Activated naive CD4-positive, alpha-beta T cell treated with anti-CD3 and anti-CD28 coated beads, Interleukin-2, amount 10 ng/mL, durations not matched to agents 7 days and 5 days (primary cell): ENCODE measurements around the gene KPNA3.
A peak's percentile ranks its signal among the peaks of the same experiment; 100 is the strongest.

Experiments used
- CTCF ChIA-PET: fragments of 350-600 bp; sonication (Branson Sonifier 250); formaldehyde crosslinking; loops from one replicate; lab custom pipeline; 2021; ENCODE audit warnings: antibody characterized with exemption; lab: Charles Lee
- DNase-seq: peaks from one replicate; pipeline ENCODE4 v3.0.0-alpha.2; 2020
- H3K27ac Mint-ChIP-seq: one replicate; pipeline ENCODE4 v1.8.0; 2021; ENCODE audit warnings: mild to moderate bottlenecking, moderate library complexity, mixed read lengths
- H3K27me3 Mint-ChIP-seq: one replicate; pipeline ENCODE4 v1.8.0; 2021; ENCODE audit warnings: mild to moderate bottlenecking, mixed read lengths
- H3K36me3 Mint-ChIP-seq: one replicate; pipeline ENCODE4 v1.8.0; 2021; ENCODE audit warnings: mixed read lengths
- H3K4me1 Mint-ChIP-seq: one replicate; pipeline ENCODE4 v1.8.0; 2021; ENCODE audit warnings: mixed read lengths
- H3K4me3 Mint-ChIP-seq: one replicate; pipeline ENCODE4 v1.8.0; 2021; ENCODE audit warnings: mild to moderate bottlenecking, moderate library complexity, mixed read lengths
- H3K9me3 Mint-ChIP-seq: one replicate; pipeline ENCODE4 v1.8.0; 2021; ENCODE audit warnings: mixed read lengths

KPNA3 gene

DNA sequence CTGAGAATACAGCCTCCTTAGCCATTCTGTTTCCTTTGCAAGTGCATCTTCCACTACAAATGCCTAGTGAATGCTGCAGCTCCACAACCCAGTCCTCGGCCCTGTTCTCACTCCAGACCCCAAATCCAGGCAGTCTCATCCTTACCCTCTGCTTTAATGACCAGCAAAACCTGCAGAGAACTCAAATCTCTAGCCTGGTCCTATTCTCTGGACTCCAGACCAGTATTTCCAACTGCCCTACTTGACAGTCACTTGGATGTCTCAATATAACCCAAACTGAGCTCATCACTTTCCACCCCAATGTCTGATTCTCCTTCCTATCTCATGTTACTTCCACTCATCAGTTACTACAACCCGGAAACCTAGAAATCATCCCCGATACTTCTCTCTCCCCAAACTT, 98.6 kb downstream of the KPNA3 start:
- Mint-ChIP-seq H3K36me3 (peaks cover 3% of the 10 kb centered on the region), H3K4me1 (peaks cover 20% of the 10 kb centered on the region), H3K4me3 (no peak overlapping the region), H3K9me3 (no peaks in the 10 kb centered on the region), H3K27me3 (no peaks in the 10 kb centered on the region), H3K27ac (no peak overlapping the region)
- no peak for DNase-seq
- CTCF ChIA-PET: no interaction called here

- DNase-seq: no peak
- CTCF ChIA-PET: no interaction called here
- H3K4me3 Mint-ChIP-seq: no peak overlapping the region
- H3K9me3 Mint-ChIP-seq: no peaks in the 10 kb centered on the region
- peaks cover 22% of the 10 kb centered on the region for H3K4me1 Mint-ChIP-seq
- no peak overlapping the region for H3K27ac Mint-ChIP-seq
- no peaks in the 10 kb centered on the region for H3K27me3 Mint-ChIP-seq
- peaks cover 4% of the 10 kb centered on the region for H3K36me3 Mint-ChIP-seq
Measured at GRCh38 chr13:49693191-49693733, 99.2 kb downstream of the KPNA3 start.

DNA sequence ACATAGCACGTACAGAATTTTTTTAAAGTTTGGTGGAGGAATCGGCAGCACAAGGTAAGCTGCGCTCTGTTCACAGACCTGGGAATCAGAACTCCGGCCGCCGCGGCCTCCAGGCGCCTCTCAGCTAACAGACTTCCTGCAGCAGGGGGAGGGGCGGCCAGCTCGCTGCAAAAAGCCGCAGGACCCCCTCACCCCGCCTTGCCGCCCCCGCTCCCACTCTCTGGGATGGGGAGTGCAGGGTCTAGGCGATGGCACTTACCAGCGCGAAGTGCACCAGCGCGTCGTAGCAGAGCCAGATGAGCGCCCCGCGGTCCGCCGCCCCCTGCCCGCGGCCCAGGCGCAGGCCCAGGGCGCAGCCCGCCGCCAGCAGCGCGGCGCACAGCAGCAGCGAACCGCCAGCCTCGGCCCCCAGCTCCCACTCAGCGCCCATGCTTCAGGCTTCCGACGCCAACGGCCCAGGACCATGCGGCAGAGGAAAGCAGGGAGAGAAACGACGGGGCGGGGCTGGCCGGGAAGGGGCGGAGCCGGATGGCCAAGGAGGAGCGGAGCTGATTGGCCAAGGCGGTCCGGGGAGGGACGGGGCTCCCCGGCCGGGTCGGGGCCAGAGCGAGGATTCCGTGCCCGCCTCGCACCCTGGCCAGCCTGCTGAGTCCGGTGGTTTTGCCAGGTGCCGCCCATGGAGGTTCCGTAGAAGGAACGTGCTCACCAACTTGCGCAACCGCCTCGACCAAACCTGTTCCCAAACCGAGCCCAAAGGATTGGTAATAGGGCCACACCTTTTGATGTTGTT, 101.3 kb downstream of the KPNA3 start, which contains the start of gene EBPL:
Gene EBPL (minus strand): TSS at position 492 of the 790 bp plus-strand sequence. CDS start 62 bp downstream, at position 430.
- Mint-ChIP-seq H3K27ac (peak within 1 kb of the TSS; percentile 80), H3K36me3 (peaks cover 18% of the 10 kb centered on the region), H3K9me3 (no peaks in the 10 kb centered on the region), H3K27me3 (no peaks in the 10 kb centered on the region), H3K4me1 (peaks cover 25% of the 10 kb centered on the region), H3K4me3 (peak within 1 kb of the TSS; percentile 84)
- DNase-seq: peak; percentile 96
- CTCF ChIA-PET: interaction anchor here (1.0 to 1.8 kb wide), 2 partner anchors 11 to 100 kb away, joined by 3 to 6 read pairs; partner anchors contain the start of gene KPNA3

DNA sequence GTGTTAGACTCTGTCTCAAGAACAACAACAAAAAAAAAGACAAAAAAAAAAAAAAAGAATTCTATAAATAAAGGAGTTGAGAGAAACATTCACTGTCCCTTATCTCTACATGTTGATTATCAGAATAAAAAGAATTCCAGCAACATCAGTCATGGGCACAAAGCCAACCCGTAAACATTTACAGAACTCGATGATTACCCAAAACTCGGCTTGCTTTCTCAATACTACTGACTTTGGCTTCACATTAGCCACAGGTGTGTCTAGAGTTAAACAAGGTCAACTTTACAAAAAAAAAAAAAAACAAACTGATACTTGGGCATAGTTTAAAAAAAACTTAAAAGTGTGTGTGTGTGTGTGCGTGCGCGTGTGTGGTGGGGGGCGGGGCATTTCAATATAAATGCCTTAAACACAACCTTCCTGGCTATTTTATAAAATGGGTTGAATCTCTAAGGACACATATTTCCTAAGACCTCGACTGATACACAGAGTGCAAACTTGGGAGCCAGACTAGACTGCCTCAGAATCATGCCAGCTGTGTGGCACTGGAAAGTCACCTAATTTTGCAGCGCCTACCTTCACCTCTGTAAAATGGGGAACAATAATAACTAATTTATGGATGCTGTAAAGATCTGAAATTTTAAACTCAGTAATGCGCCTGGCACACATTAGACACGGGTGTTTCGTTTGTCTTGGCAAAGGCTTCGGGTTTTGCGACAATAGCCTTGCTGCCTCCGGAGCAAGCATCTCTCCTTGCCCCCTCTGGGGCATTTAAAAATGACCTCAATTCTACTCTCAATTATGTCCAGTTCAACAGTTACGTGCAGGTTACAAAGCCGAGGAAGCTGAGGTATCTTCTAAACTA, 102.1 kb downstream of the KPNA3 start:
- Mint-ChIP-seq H3K27me3 (no peaks in the 10 kb centered on the region), H3K4me1 (peaks cover 25% of the 10 kb centered on the region), H3K27ac (peak overlapping the region; percentile 80), H3K4me3 (peak overlapping the region; percentile 84), H3K36me3 (peaks cover 22% of the 10 kb centered on the region), H3K9me3 (no peaks in the 10 kb centered on the region)
- CTCF ChIA-PET: interaction anchor here (0.7 to 1.8 kb wide), 2 partner anchors 101 to 604 kb away, joined by 3 to 6 read pairs; partner anchors contain the start of gene KPNA3
- no peak for DNase-seq

GRCh38 chr13:49683489-49683888, 109.0 kb downstream of the KPNA3 start:
- no peak for DNase-seq
- no peaks in the 10 kb centered on the region for H3K9me3 Mint-ChIP-seq
- H3K27me3 Mint-ChIP-seq: no peaks in the 10 kb centered on the region
- peaks cover 21% of the 10 kb centered on the region for H3K36me3 Mint-ChIP-seq
- no peak overlapping the region for H3K27ac Mint-ChIP-seq
- H3K4me3 Mint-ChIP-seq: no peak overlapping the region
- CTCF ChIA-PET: no interaction called here
- peaks cover 8% of the 10 kb centered on the region for H3K4me1 Mint-ChIP-seq

- CTCF ChIA-PET: no interaction called here
Measured at GRCh38 chr13:49681842-49682435, 110.5 kb downstream of the KPNA3 start.

DNA sequence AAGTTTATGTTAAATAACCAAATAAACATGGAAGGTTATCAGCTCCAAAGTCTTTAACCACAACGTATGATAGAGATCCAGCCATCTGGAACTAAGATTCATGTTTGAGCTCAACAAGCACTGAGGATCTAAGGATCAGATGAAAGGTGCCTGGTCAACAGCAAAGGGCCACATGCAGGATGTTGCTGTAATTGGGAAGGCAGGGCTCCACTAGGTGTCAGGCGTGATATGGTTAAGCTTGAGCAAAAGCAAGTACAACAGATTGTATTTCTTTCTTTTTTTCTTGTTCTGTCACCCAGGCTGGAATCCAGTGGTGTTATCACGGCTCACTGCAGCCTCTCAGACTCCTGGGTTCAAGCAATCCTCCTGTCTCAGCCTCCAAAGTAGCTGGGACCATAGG, 113.2 kb downstream of the KPNA3 start:
- CTCF ChIA-PET: interaction anchor here (0.9 to 1.4 kb wide), 3 partner anchors 9 to 106 kb away, joined by 3 to 5 read pairs (median 3); partner anchors contain the start of gene EBPL
- Mint-ChIP-seq H3K4me1 (peaks cover 5% of the 10 kb centered on the region), H3K36me3 (peaks cover 8% of the 10 kb centered on the region), H3K9me3 (no peaks in the 10 kb centered on the region), H3K27ac (no peak overlapping the region), H3K4me3 (no peak overlapping the region), H3K27me3 (no peaks in the 10 kb centered on the region)
- peak; percentile 44 for DNase-seq

More at GRCh38 chr13:49681842-49682435, 110.5 kb downstream of the KPNA3 start:
- DNase-seq: no peak
- no peaks in the 10 kb centered on the region for H3K27me3 Mint-ChIP-seq
- H3K27ac Mint-ChIP-seq: no peak overlapping the region
- no peak overlapping the region for H3K4me3 Mint-ChIP-seq
- H3K36me3 Mint-ChIP-seq: peaks cover 12% of the 10 kb centered on the region
- no peaks in the 10 kb centered on the region for H3K9me3 Mint-ChIP-seq
- peaks cover 5% of the 10 kb centered on the region for H3K4me1 Mint-ChIP-seq

DNA sequence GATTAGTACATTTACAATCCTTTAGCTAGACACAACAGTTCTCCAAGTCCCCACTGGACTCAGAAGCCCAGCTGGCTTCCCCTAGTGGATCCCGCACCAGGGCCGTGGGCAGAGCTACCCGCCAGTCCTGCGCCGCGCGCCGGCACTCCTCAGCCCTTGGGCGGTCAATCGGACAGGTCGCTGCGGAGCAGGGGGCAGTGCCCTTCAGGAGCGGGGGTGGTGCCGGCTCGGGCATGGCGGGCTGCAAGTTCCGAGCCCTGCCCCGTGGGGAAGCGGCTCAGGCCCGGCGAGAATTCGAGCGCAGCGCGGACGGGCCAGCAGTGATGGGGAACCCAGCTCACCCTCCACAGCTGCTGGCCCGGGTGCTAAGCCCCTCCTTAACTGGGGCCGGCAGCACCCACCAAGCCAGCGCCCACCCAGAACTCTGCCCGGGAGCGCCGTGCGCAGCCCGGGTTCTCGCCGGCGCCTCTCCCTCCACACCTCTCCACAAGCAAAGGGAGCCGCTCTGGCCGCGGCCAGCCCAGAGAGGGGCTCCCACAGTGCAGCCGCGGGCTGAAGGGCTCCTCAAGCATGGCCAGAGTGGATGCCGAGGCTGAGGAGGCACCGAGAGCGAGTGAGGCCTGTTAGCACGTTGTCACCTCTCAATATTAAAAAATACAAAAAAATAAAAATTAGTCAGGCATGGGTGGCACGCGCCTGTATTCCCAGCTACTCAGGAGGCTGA, 114.1 kb downstream of the KPNA3 start:
- Mint-ChIP-seq H3K4me3 (no peak overlapping the region), H3K27me3 (no peaks in the 10 kb centered on the region), H3K4me1 (no peaks in the 10 kb centered on the region), H3K27ac (no peak overlapping the region), H3K36me3 (peaks cover 8% of the 10 kb centered on the region), H3K9me3 (no peaks in the 10 kb centered on the region)
- no peak for DNase-seq
- CTCF ChIA-PET: interaction anchor here (1.4 to 1.7 kb wide), 2 partner anchors 10 to 107 kb away, joined by 3 to 4 read pairs; no protein-coding TSS in a partner anchor

- CTCF ChIA-PET: interaction anchor here (1.7 kb wide), 1 partner anchor 12 kb away, joined by 4 read pairs; no protein-coding TSS in a partner anchor
- H3K9me3 Mint-ChIP-seq: no peaks in the 10 kb centered on the region
- H3K27me3 Mint-ChIP-seq: no peaks in the 10 kb centered on the region
- no peaks in the 10 kb centered on the region for H3K4me1 Mint-ChIP-seq
- peaks cover 8% of the 10 kb centered on the region for H3K36me3 Mint-ChIP-seq
- no peak overlapping the region for H3K4me3 Mint-ChIP-seq
- DNase-seq: no peak
- H3K27ac Mint-ChIP-seq: no peak overlapping the region
Measured at GRCh38 chr13:49676581-49677298, 115.7 kb downstream of the KPNA3 start.

DNA sequence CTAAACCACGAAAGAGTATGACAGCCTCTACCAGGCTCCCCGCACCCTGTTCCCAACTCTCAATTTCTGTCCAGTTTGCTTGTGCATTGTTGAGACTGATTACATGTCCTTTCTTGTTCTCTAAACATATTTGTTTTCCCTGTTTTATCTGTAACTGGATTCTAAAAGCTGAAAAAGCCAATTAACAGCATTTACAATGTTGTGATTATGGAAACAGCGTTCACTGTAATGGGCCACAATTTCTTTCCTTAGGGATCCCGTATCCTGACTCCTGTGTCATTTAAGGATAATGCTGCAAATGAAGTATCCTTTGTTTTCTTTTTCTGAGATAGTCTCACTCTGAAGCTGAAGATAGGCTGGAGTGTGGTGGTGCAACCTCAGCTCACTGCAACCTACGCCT, 121.7 kb downstream of the KPNA3 start:
- no peak overlapping the region for H3K4me3 Mint-ChIP-seq
- no peak overlapping the region for H3K27ac Mint-ChIP-seq
- no peak for DNase-seq
- CTCF ChIA-PET: interaction anchor here (0.8 to 2.4 kb wide), 5 partner anchors 8 to 180 kb away, joined by 3 to 9 read pairs (median 5); partner anchors contain the start of gene ARL11
- H3K9me3 Mint-ChIP-seq: no peaks in the 10 kb centered on the region
- no peaks in the 10 kb centered on the region for H3K27me3 Mint-ChIP-seq
- peaks cover 14% of the 10 kb centered on the region for H3K36me3 Mint-ChIP-seq
- H3K4me1 Mint-ChIP-seq: no peaks in the 10 kb centered on the region

GRCh38 chr13:49669735-49670309, 122.7 kb downstream of the KPNA3 start:
- CTCF ChIA-PET: interaction anchor here (0.6 to 2.4 kb wide), 6 partner anchors 9 to 181 kb away, joined by 3 to 9 read pairs (median 4); partner anchors contain the start of gene ARL11
- Mint-ChIP-seq H3K27me3 (no peaks in the 10 kb centered on the region), H3K27ac (no peak overlapping the region), H3K4me3 (no peak overlapping the region), H3K36me3 (peaks cover 17% of the 10 kb centered on the region), H3K9me3 (no peaks in the 10 kb centered on the region), H3K4me1 (no peaks in the 10 kb centered on the region)
- DNase-seq: peak; percentile 55

DNA sequence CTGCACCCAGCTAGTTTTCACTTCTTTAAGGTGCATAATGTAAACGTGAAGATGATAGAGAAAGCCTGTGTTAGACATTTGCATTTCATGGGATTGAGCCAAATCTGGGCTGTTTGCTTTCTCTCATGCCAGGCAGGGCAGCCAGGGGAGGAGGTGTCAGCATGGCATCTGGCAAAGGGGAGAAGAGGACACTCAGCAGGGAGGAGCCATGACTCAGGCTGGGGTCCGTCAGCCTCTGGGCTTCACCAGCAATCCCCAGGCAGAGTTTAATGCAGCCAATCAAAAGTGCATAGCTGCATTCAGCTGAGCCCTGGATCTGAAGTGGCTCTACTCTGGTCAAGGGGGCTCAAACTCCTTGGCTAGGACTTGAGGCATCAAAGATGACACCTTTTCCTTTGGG, 124.7 kb downstream of the KPNA3 start:
- no peak for DNase-seq
- CTCF ChIA-PET: no interaction called here
- Mint-ChIP-seq H3K9me3 (no peaks in the 10 kb centered on the region), H3K4me3 (no peak overlapping the region), H3K27me3 (no peaks in the 10 kb centered on the region), H3K4me1 (no peaks in the 10 kb centered on the region), H3K36me3 (peaks cover 18% of the 10 kb centered on the region), H3K27ac (no peak overlapping the region)
